ENCODE measurements around the gene CNTN6. TPM values are rescaled to one million over a fixed set of nuclear protein-coding genes. Genes with fewer than 3 reads are reported as not detected.

CNTN6 gene
- total RNA-seq, 1 donor from 2014 or later: 0.82 TPM

DNA sequence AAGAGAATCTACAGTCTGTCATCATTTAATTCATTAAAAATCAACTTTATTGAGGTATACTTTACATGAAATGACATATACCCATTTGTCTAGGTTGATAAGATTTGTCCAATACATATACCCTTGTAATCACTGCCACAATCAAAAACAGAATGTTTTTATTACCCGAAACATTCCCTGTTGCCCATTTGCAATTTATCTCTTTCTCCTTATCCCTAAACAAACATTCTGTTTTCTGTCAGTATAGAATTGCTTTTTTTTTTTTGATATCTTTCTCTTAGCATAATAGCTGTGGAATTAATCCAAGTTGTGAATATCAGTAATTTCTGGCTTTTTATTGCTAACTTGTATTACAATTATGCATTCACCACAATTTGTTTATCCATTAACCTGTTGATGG lies 4.3 kb upstream of the CNTN6 start:
- Mint-ChIP-seq H3K27me3 (ENCODE audit: low read depth) (no peaks in the 10 kb centered on the region), H3K9me3 (no peaks in the 10 kb centered on the region), H3K4me1 (peaks cover 26% of the 10 kb centered on the region), H3K4me3 (no peak overlapping the region), H3K36me3 (ENCODE audit: low read depth) (no peaks in the 10 kb centered on the region), H3K27ac (ENCODE audit: unreplicated experiment) (no peak overlapping the region)
- no peak for DNase-seq (ENCODE audit: low read depth, low spot score)
- TF ChIP-seq, protein P1, sequence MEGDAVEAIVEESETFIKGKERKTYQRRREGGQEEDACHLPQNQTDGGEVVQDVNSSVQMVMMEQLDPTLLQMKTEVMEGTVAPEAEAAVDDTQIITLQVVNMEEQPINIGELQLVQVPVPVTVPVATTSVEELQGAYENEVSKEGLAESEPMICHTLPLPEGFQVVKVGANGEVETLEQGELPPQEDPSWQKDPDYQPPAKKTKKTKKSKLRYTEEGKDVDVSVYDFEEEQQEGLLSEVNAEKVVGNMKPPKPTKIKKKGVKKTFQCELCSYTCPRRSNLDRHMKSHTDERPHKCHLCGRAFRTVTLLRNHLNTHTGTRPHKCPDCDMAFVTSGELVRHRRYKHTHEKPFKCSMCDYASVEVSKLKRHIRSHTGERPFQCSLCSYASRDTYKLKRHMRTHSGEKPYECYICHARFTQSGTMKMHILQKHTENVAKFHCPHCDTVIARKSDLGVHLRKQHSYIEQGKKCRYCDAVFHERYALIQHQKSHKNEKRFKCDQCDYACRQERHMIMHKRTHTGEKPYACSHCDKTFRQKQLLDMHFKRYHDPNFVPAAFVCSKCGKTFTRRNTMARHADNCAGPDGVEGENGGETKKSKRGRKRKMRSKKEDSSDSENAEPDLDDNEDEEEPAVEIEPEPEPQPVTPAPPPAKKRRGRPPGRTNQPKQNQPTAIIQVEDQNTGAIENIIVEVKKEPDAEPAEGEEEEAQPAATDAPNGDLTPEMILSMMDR (conservative IDR thresholded peaks at IDR 0.05): no peak

DNA sequence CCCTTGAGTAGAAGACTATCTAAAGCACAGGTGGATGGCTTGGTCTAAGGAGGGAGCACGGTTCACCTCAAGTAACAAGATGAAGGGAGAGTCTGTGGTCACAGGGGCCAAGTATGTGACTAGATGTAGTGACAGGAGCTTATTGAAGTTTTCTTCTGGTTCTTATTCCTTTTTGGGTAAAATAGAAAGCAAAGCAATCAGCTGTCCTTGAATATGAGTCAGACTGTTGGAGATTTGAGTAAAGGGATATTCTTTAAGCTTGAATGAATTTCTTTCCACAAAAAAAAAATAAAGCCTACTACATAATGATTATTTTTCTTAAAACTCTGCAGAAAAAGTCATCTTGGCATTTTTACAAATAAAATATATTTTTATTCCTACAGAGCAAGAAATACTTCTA lies 1.5 kb upstream of the CNTN6 start:
- DNase-seq (ENCODE audit: low read depth, low spot score): no peak
- Mint-ChIP-seq H3K9me3 (no peaks in the 10 kb centered on the region), H3K27me3 (ENCODE audit: low read depth) (no peaks in the 10 kb centered on the region), H3K4me1 (peaks cover 26% of the 10 kb centered on the region), H3K36me3 (ENCODE audit: low read depth) (no peaks in the 10 kb centered on the region), H3K27ac (ENCODE audit: unreplicated experiment) (no peak overlapping the region), H3K4me3 (no peak overlapping the region)
- TF ChIP-seq, protein P1 (conservative IDR thresholded peaks at IDR 0.05): no peak

DNA sequence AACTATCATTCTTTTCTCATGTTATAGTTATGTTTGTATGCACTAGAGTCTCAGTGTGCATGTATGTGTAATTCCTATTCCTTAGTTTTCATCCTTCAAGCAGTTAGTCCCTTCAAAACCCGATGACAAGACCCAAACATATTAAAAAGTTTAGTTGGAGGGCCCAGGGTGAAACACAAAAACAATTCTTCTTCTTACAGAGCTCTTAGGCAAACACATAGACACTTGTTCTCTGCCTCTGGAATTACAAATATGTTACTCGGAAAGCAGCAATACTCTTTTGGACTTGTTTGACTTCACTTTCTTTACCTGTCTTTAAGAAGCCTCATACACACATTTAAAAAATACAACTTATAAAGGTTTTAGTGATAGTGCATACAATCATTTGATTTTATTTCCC lies 763 bp upstream of the CNTN6 start:
- Mint-ChIP-seq H3K27me3 (ENCODE audit: low read depth) (no peaks in the 10 kb centered on the region), H3K36me3 (ENCODE audit: low read depth) (no peaks in the 10 kb centered on the region), H3K4me1 (peaks cover 23% of the 10 kb centered on the region), H3K9me3 (no peaks in the 10 kb centered on the region), H3K27ac (ENCODE audit: unreplicated experiment) (peak overlapping the region; percentile 43), H3K4me3 (peak overlapping the region; percentile 60)
- no peak for DNase-seq (ENCODE audit: low read depth, low spot score)
- TF ChIP-seq, protein P1 (conservative IDR thresholded peaks at IDR 0.05): no peak

DNA sequence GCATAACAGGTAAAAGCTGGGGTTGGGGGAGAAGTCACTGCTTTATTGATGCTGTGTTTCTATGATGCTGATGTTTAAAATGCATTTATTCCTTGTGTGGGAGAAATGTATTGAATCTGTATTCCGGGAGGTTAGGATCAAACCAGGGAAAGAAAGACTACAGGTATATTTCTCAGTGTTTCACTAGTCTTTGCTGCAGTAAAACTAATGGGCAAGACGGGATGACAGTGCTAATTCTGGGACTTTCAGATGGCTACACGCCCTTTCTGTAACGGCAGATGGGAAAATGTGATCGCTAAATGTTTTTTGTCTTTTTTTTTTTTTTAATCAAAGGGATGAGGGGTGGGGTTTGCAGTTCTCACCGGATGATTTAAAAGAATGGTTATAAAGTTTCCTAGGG lies 393 bp downstream of the CNTN6 start:
- H3K27me3 Mint-ChIP-seq (ENCODE audit: low read depth): no peaks in the 10 kb centered on the region

DNA sequence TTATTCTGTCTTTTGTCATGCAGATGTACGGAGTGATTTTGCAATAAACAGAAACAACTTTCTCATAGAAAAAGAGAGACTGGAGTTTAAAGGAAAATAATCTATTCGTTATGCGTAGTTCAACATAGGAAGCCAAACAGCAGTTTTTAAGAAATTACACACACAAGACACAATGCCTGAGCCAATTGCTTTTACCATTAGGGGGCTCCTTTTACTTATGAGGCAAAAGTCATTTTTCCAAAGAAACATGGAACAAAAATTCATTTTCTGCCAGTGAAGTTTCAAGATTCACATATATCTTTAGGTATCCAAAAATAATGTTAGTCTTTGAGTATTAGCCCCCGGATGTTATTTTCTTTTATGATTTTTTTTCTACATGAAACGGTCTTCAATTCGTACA lies 10.7 kb downstream of the CNTN6 start:
- TF ChIP-seq, protein P1 (conservative IDR thresholded peaks at IDR 0.05): no peak
- DNase-seq (ENCODE audit: low read depth, low spot score): no peak
- H3K4me1 Mint-ChIP-seq: no peaks in the 10 kb centered on the region
- no peak overlapping the region for H3K4me3 Mint-ChIP-seq
- peaks cover 4% of the 10 kb centered on the region for H3K9me3 Mint-ChIP-seq
- H3K27ac Mint-ChIP-seq (ENCODE audit: unreplicated experiment): no peak overlapping the region
- H3K27me3 Mint-ChIP-seq (ENCODE audit: low read depth): no peaks in the 10 kb centered on the region
- H3K36me3 Mint-ChIP-seq (ENCODE audit: low read depth): no peaks in the 10 kb centered on the region

More for the DNA sequence above, 393 bp downstream of the CNTN6 start:
- TF ChIP-seq, protein P1 (conservative IDR thresholded peaks at IDR 0.05): no peak
- H3K9me3 Mint-ChIP-seq: no peaks in the 10 kb centered on the region
- H3K27ac Mint-ChIP-seq (ENCODE audit: unreplicated experiment): no peak overlapping the region
- H3K36me3 Mint-ChIP-seq (ENCODE audit: low read depth): no peaks in the 10 kb centered on the region
- no peak for DNase-seq (ENCODE audit: low read depth, low spot score)
- H3K4me1 Mint-ChIP-seq: peaks cover 17% of the 10 kb centered on the region
- peak overlapping the region; percentile 60 for H3K4me3 Mint-ChIP-seq
